Measurements from ENCODE around the gene COL4A4.
"Not testable (repeated sequence)": the region's sequence is repeated elsewhere in the genome, so short reads cannot be mapped to it uniquely, and the experiment has no call there.

The COL4A4 gene

GRCh38 chr2:227106845-227107759 lies 56.9 kb downstream of the COL4A4 start:
- no peak for DNase-seq

GRCh38 chr2:227103583-227103982 lies 60.4 kb downstream of the COL4A4 start:
- DNase-seq: no peak

DNA sequence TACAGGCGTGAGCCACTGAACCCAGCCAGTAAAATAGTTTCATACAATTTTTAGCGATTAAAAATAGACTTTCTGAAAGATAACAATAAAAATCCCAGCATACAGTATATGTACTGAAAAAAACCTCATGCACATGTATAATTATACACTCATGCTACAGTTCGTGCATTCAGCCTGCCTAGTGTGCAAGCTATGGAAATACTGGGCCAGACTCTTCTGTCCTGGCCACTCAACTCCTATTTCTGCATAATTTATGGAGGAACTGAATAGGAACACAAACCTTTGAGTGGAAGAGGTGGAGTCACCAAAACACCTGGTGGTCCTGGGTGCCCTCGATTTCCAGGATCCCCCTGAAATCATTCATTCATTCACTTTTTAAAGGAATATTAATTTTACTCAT lies 64.7 kb downstream of the COL4A4 start:
- no peak for DNase-seq

DNA sequence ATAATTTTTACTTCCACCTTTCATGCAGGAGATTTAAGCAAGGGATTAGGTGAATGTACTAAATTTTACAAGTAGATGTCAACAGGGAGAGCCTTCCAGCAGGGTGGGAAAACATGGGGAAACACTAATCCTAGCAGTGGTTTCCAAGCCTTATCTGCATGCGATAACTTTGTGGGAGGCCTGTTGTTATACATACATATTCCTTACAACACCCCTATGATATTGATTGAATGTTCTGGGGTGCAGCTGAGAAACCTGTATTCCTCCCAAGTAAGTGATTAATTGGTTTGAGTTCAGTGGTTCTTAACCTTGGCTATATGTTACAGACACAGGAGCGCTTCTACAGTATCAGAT lies 65.9 kb downstream of the COL4A4 start:
- DNase-seq: no peak

- DNase-seq: no peak
These were observed 66.4 kb downstream of the COL4A4 start for GRCh38 chr2:227097495-227098161.

GRCh38 chr2:227095346-227095745 lies 68.7 kb downstream of the COL4A4 start:
- no peak for DNase-seq

DNA sequence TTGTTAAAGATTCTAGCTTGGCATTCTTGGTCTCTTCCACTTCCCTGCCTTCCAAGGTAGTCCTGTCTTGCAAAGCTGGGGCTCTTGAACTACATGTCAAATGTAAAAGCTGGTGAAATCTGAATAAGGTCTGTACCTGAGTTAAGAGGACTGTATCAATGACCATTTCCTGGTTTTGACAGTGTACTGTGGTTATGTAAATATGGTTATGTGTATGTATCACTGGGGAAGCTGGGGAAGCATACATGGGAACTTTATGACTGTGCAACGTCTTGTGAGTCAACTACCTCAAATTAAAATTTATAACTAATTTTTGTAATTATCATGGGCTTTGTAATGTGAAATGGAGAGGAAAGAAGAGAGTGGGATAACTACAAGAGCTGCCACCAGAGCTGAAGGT lies 81.7 kb downstream of the COL4A4 start:
- no peak for DNase-seq

- no peak for DNase-seq
These were observed 84.3 kb downstream of the COL4A4 start for GRCh38 chr2:227079726-227080125.

DNA sequence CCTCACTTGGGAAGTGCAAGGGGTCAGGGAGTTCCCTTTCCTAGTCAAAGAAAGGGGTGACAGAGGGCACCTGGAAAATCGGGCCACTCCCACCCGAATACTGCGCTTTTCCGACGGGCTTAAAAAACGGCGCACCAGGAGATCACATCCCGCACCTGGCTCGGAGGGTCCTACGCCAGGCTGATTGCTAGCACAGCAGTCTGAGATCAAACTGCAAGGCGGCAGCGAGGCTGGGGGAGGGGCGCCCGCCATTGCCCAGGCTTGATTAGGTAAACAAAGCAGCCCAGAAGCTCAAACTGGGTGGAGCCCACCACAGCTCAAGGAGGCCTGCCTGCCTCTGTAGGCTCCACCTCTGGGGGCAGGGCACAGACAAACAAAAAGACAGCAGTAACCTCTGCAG lies 98.9 kb downstream of the COL4A4 start:
- not testable (repeated sequence) for DNase-seq

DNA sequence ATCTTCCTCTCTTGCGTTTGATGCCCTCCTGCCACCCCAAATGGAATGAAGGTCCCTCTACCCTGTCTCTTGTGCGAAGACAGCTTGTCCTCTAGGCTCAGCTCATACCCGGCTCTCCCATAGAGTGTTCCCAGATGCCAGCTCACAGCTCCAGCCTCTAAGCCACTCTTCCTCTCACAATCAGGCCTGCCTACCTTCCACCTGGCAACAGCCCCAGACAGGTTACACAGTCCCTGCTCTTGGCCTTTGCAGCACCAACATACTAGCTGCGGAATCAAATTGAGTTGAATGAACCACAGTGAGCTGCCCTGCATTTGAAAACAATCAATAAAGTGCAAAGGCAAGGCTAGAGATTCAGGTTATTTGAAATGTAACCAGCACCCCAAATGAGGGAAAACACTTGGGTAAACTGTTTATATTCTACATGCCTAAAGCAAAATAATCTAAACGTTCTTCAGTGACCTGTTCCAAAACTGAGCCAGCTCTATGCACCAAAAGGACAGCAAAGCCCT lies 105.1 kb downstream of the COL4A4 start:
- no peak for DNase-seq

GRCh38 chr2:227057743-227058447 lies 106.1 kb downstream of the COL4A4 start:
- DNase-seq: no peak

GRCh38 chr2:227057060-227057459 lies 106.9 kb downstream of the COL4A4 start:
- DNase-seq: no peak

DNA sequence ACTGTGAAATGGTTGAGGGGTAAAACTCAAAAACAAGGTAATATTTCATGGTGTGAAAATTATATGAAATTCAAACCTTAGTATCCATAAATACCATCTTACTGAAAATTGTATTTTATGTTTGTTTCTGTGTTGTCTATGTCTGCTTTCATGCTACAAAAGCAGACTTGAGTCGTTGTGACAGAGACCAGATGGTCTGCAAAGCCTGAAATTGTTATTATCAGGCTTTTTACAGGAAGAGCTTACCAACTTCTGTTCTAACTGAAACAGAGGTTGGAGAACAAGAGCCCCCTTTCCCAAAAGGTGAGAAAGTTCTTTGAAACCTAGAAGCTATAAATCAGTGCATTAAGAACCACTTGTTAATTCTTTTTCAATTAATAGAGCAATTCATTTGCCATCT lies 110.0 kb downstream of the COL4A4 start:
- DNase-seq: no peak

DNA sequence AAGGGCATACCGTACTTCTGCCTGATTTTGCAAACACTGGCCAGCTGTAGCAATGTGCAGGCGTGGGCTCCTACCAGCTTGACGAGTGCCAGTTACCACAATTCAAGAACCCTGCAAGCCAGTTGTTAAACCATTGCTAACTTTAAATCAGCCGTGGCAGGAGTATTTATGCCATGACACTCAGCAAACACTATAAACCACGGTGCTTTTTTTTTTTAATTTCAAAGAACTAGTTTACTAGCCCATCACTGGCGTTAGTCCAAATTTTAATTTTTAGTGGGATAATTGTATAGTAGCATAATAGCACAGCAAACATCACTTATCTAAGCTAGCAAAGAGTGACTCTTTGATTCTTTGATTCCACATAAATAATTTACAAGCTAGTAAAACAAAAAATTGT lies 111.1 kb downstream of the COL4A4 start:
- DNase-seq: no peak

DNA sequence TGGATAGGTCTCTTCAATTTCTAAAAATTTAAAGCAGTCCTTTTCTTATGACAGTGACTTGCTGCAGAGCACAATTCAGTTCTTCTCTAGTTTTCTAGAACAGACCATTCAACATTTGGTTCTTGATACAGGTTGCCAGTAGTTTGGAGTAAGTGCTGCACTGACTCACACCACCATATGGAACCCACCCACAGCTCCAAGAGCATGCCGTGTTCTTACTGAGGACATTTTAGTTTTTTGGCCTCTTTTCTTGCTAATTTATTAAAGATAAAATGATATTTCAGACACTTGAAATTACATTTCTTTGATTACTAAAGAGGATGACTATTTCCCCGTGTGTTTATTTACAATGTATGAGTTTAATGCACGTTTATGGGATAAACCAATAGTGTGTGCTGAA lies 120.0 kb downstream of the COL4A4 start:
- no peak for DNase-seq

DNA sequence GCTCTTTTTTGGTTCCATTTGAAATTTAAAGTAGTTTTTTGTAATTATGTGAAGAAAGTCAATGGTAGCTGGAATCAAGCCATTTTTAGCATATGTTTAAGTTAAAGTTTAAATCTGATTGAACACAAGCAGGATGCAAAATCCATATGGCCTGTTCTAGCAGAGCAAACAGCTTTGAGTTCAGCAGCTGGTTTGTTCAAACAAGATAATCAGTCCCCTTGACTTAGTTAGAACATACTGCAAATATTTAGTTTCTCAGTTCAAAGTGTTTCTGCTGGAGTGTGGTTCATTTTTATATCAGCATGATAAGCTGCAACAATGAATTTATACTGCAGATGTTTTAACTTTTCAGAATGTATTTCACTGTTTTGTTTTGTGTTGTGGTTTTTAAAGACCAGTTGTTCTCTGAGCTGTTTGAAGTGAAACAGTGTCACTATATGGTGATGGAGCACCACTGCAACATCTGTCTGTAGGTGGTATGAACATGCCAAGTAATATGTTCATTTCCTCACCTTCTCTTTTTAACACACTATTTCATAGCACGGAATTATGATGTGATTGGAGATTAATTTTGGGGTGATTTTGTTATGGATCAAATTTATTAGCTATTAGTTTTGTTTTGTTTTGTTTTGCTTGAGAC lies 125.3 kb downstream of the COL4A4 start:
- DNase-seq: no peak

GRCh38 chr2:227036527-227036926 lies 127.5 kb downstream of the COL4A4 start:
- no peak for DNase-seq

- no peak for DNase-seq
These were observed 128.2 kb downstream of the COL4A4 start for GRCh38 chr2:227035711-227036367.

GRCh38 chr2:227033471-227034148 lies 130.4 kb downstream of the COL4A4 start:
- DNase-seq: no peak

DNA sequence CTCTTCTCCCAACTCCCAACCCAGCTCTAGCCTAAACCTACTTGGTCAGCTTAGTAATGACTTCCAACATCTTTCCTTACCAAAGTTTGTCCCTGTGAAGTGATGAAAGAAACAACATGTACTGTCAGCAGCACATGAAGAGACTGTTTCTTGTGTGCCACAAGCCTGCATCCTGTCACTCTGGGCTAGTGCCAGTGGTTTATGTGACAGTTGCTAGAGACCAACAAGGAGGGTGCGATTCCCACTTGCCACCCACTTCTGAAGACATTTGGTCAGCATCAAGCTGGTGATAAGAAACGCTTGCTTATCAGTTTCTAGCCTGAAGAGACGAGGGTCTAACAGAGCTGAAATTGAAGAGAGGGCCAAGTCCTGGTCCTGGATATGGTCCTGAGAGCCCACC lies 132.6 kb downstream of the COL4A4 start:
- no peak for DNase-seq

- no peak for DNase-seq
These were observed 133.2 kb downstream of the COL4A4 start for GRCh38 chr2:227030789-227031188.

Measured in CD4-positive, alpha-beta T cell treated with Interferon gamma for 1 hour (primary cell).